T47D (cell line): ENCODE results near the gene ERN1.
"Not testable (repeated sequence)": the region's sequence is repeated elsewhere in the genome, so short reads cannot be mapped to it uniquely, and the experiment has no call there.

ENCODE experiments used
- DNase-seq, 2 experiments: peaks; one replicate each; pipeline versions ENCODE4 v3.0.0 to v3.0.0-alpha.2; 2011 to 2012; ENCODE audit warnings: low read depth in 1 of 2, low spot score in 1 of 2
- JUND ChIP-seq: IDR thresholded peaks from 2 replicates; pipeline ENCODE4 v1.6.1; 2012; ENCODE audit warnings: low read depth
- in situ Hi-C: cut with HindIII; loops from 2 replicates; pipeline ENCODE4 v1.10.0; 2016; ENCODE audit warnings: low sequenced_read_pairs, low pct_unique_long_range_greater_than_20kb

ERN1 gene

DNA sequence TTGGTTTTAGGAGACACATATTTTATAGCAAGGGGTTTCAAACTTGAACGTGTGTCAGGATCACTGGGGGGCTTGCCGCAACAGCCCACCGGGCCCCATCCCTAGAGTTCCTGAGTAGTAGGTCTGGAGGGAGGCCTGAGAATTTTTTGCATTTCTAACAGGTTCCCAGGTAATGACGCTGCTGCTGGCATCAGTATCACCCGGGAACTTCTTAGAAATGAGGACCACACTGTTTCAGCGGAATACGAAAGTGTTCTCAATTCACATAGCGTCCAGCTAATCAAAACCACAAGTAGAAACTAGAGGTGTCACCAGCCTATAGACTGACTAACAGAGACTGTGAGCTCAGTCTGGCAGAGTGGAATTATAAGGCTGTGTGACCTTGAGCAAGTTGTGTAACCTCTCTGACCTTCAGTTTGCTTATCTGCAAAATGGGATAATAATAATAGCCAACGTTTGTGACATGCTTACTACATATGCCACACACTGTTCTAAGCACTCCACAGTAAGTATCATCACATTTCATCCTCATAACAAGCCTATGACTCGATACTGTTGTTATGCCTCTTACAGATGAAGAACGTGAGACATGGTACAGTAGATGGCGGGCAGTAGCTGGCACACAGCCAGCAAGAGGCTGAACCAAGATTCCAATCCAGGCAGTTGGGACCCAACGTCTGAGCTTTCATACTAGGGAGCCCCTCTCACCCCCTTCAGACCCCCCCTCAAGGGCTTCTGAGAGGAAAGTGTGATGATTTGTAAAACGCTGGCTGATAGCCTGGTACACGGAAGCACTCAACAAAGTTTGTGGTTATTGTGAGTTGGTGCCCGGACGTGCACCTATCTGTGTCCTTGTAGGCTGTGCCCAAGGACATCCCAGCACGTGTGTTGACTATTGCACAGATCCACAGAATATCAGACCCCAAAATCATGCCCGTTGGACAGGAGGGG lies 104.9 kb downstream of the ERN1 start:
- TF ChIP-seq JUND: no peak
- in situ Hi-C loops: no loop called here
- no peak for DNase-seq

DNA sequence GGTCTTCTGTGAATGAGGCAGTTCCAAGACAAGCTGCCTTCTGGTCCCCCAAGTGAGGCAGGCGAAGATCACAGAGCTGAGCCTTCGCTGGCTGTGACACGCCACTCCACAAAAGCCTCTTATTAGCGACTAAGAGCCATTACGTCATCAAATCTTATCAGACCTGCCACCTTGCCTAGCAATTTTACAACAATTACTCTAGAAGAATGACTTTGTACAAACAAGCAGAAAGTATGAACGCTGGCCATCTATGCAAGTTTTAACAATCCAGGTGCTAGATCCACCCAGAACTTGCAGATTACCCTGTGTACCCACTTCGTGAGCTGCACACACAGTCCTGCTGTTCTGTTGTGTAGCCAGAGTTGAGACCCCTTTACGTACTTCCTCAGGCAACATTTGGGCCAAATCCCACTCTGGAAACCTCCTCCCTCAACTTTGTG lies 105.7 kb downstream of the ERN1 start:
- no peak for DNase-seq
- no peak for TF ChIP-seq JUND
- in situ Hi-C loops: no loop called here

DNA sequence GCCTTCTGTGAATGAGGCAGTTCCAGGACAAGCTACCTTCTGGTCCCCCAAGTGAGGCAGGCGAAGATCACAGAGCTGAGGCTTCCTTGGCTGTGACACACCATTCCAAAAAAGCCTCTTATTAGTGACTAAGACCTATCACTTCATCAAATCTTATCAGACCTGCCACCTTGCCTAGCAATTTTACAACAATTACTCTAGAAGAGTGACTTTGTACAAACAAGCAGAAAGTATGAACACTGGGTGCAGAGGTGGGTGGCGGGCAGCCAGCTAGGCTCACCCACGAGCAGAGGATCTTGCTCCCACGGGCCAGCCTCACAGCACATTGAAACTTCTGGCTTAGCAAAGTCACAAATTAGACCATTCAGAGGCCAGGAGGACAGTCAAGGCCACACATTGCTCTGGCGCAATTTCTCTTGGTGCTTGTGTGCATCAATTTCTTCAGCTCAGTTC lies 107.3 kb downstream of the ERN1 start:
- no peak for DNase-seq
- in situ Hi-C loops: no loop called here
- no peak for TF ChIP-seq JUND

DNA sequence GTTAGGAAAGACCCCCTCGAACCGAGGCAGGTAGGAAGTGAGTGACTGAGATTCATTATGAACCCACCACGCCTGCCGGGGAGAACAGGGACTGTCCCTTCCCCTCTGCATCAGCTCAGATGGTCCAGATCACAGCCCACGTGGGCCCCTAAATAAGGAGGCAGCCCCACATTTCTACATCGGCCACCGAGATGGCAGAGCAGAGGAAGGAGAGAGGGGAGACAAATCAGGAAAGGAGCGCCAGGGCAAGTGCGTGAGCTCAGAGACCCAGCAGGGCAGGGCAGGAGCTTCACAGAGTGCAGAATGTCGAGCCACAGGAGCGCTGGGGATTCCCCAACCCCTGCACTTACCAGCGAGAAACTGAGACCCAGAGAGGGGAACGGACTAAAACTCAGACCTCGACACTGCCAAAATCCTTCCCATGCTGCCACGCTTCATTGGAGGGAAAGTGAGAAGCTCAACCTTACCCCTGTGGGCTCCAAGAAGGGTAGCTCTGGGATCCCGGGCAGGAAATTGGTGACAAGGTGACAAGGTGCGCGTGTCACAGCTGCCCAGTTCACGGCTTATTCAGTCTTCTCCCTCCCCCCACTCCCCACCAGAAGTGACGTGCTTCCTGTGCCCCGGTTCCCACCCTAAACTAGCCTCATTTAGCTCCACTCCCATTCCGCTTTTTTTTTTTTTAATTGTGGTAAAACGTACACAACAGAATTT lies 109.7 kb downstream of the ERN1 start, which contains the start of gene ICAM2:
Gene ICAM2, minus strand, starts transcription at position 578 of the 711 bp plus-strand sequence. CDS start 13,942 bp downstream, outside the sequence.
- TF ChIP-seq JUND: no peak
- DNase-seq: no peak
- in situ Hi-C loops: no loop called here

DNA sequence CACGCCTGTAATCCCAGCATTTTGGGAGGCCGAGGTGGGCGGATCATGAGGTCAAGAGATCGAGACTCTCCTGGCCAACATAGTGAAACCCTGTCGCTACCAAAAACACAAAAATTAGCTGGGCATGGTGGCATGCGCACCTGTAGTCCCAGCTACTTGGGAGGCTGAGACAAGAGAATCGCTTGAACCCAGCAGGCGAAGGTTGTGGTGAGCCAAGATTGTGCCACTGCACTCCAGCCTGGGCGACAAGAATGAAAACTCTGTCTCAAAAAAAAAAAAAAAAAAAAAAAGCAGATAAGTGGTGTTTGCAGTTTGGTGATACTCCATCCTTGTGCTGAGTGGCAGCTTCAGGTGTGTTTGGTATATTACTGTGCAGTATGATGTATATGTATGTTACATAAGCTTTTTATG lies 110.4 kb downstream of the ERN1 start:
- in situ Hi-C loops, DNase-seq: not testable (repeated sequence)

DNA sequence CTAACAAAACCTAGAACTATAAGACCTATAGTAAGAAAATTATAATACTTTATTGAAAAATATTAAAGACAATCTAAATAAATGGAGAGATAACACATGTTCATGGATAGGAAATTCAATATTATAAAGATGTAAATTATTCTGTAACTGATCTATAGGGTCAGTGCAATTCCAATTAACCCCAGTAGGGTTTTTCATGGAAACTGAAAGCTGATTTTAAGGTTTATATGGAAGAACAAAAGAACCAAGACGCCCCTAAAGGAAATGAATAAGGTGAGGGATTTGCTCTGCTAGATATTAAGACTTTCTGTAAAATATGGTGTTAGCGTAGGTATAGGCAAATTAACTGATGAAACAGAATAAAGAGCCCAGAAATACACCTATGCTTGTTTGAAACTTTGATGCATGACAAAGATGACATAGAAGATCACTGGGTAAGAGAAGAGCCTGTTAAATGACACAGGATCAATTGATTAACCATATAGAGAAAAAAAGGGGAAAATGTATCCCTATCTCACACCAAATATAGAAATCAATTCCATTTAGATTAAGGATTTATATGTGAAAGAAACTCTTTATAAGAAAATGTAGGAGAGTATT lies 112.5 kb downstream of the ERN1 start:
- TF ChIP-seq JUND: no peak
- in situ Hi-C loops: no loop called here
- no peak for DNase-seq

DNA sequence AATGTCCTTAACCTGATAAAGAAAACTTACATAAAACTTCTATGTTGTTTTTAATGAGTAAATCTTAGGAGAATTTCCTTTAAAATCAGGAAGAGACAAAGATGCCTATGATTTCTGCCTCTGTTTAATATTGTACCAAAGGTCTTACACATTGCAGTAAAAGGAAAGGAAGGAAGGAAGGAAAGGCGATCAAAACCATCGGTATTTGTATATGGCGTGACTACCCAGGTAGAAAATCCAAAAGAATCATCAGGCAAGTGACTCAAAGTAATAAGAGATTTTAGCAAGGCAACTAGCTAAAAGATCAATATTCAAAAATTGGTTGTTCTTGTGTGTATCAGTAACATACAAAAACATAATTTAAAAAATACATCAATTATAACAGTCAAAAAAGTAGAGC lies 113.0 kb downstream of the ERN1 start:
- no peak for DNase-seq
- no peak for TF ChIP-seq JUND
- in situ Hi-C loops: no loop called here

DNA sequence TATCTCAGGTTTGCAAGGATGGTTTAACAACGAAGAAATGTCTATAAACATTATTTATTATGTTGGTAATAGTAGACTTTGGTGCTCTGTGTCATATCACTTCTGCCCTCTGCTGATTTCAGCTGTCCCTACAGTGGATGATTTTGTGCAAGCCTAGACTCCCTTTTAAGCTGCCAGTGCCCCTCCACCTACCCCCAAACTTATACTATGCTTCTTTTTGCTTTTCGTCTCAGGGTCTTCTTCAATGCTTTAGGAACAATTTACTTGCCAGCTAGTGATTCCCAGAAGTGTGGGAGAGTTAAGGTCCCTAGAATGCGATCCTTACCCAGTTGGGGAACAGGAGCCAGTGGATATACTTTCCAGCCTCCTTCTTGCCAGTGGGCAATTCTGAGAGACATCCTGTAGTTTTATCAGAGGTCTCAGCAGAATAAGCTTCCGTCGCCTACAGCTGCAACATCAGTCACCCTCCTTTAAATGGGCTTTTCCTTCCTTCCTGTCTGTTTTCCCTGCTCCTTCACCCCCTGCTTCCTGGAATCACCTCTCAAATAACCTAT lies 113.6 kb downstream of the ERN1 start:
- no peak for TF ChIP-seq JUND
- in situ Hi-C loops: no loop called here

DNA sequence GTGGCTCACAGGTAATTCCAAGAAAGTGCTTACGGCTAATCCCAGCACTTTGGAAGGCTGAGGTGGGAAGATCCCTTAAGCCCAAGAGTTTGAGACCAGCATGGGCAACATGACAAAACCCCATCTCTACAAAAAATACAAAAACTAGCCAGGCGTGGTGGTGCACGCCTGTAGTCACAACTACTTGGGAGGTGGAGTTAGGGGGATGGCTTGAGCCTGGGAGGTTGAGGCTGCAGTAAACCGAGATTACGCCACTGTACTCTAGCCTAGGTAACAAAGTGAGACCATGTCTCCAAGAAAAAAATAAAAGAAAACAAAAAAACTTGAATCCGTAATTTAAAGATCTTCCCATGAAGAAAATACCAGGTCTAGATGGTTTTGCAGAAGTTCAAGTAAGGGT lies 114.5 kb downstream of the ERN1 start:
- DNase-seq: no peak
- TF ChIP-seq JUND: no peak
- in situ Hi-C loops: no loop called here

More for the DNA sequence above, 113.6 kb downstream of the ERN1 start:
- DNase-seq: no peak

DNA sequence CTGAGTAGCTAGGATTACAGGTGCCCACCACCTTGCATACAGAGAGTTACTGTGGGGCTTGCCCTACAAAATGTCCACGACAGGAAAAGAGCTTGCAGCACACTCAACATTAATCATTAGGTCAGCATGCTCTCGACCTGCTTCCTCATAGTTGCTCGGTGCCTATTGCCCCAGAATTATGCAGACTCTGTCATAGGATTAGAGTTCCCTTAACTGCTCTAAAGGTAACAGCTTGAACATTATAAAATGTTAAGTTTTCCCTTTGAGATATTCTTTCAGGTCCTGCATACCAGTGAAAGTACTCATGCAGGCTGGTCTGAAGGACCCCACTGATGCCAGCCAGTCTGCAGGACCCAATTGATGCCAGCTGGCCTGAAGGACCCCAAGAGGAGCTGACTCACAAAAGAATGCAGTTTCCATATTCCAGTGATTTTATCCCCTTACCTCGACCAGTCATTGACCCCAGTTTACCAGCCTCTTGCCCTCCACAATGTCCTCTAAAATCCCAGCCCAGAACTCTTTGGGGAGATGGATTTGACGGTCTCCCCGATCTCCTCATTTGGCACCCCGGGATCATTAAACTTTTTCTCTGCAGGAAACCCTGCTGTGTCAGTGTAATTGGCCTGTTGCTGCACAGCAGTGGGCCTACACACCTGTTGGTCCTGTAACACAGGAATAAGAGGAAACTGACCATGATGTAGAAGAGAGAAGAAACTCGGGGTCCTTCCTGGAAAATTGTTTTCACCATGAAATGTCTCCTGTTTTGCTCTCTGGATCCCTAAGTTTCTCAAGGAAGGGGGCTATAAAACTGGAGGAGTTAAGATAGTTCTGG lies 120.2 kb downstream of the ERN1 start:
- in situ Hi-C loops: no loop called here
- TF ChIP-seq JUND: no peak
- no peak for DNase-seq

DNA sequence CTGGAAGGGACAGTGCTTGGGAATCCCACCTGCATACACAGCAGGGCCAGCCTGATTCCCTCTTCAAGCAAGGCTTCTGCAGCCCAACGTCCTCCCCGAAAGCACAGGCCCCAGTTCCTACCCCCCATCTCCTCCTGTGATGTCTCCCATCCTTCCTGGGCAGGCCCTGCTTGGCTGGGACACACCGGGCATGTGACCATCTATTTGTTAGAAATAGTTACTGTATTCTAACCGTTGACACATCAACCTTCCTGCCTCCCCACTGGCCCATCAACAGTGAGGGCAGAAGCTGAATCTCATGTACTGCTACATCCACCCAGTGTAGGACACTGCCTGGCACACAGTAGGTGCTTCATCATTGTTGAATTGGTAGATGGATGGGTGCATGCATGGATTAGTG lies 121.1 kb downstream of the ERN1 start:
- no peak for DNase-seq
- in situ Hi-C loops: no loop called here
- TF ChIP-seq JUND: no peak

DNA sequence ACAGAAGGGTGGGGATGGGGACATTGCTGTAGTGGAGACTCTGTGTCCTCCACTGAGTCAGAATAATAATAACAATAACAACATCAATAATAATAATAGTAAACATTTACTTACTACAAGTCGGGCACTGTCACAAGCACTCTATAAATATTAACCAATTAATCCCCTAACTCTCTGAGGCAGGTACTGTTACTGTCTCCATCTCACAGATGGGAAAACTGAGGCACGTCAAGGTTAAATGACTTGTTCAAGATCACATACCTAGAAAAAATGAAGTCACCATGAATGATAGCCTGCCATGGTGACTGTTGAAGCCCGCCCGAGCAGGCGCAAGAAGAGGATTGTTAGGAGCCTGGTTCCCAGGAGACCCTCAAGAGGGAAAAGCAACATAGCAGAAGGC lies 121.6 kb downstream of the ERN1 start:
- no peak for TF ChIP-seq JUND
- in situ Hi-C loops: no loop called here
- no peak for DNase-seq
